HCT116 (cell line): ENCODE measurements around the gene PCCA. TPM values are rescaled to one million over a fixed set of nuclear protein-coding genes. Genes with fewer than 3 reads are reported as not detected.
"Not testable (repeated sequence)": the region's sequence is repeated elsewhere in the genome, so short reads cannot be mapped to it uniquely, and the experiment has no call there.

Experiments
- ATAC-seq: fragments of 200-7000 bp; cut with Tn5 transposase; 2 replicates; pipeline ENCODE4 v1.9.1; 2020; ENCODE audit warnings: mild to moderate bottlenecking, moderate library complexity
- BruUV-seq: library from RNA; stranded (reverse); fragments of 400-500 nt; replicated peaks from 2 replicates; lab custom pipeline; 2021; lab: Mats Ljungman, UMichigan
- CTCF ChIA-PET: fragments of 300-600 bp; sonication (Branson Sonifier 250); formaldehyde crosslinking; loops from one replicate; lab custom pipeline; 2021; ENCODE audit warnings: antibody characterized with exemption; lab: Charles Lee
- POLR2A ChIA-PET: fragments of 300-600, 350-600 bp; sonication (Branson Sonifier 250); formaldehyde crosslinking; loops from one replicate; lab custom pipeline; 2021; ENCODE audit warnings: antibody characterized with exemption; lab: Charles Lee
- RAD21 ChIA-PET, 2 experiments: fragments of 300-600 bp; sonication (Branson Sonifier 250); formaldehyde crosslinking; loops; one replicate each; lab custom pipeline; 2023; ENCODE audit warnings: low total read pairs in 2 of 2; ENCODE audit not compliant: uncharacterized antibody in 2 of 2, unreplicated experiment in 2 of 2, low non-redundant PET in 1 of 2; lab: Charles Lee
- DNase-seq: peaks from one replicate; pipeline ENCODE4 v3.0.0-alpha.2; 2010; ENCODE audit warnings: low read depth, low spot score
- H2AFZ ChIP-seq: fragments of 200-600 bp; shearing (Covaris generic), sonication (generic); 2 replicates; pipeline ENCODE4 v1.6.1; 2017; ENCODE audit warnings: low read depth, mixed run types, mixed read lengths, antibody characterized with exemption, low read length; ENCODE audit not compliant: poor library complexity, severe bottlenecking
- H3K27ac ChIP-seq: 2 replicates; pipeline ENCODE4 v1.5.1; 2012; ENCODE audit warnings: low read depth, low read length
- H3K27me3 ChIP-seq: fragments of 200-600 bp; sonication (generic); 2 replicates; pipeline ENCODE4 v1.6.1; 2016; ENCODE audit warnings: mixed run types, low read length, mixed read lengths; ENCODE audit not compliant: insufficient read depth
- H3K36me3 ChIP-seq, 2 experiments: fragments of 200-500 bp in 1 of 2; fragments of 200-600 bp in 1 of 2; sonication (Bioruptor generic) in 1 of 2; sonication (generic) in 1 of 2; 2 replicates each; pipeline versions ENCODE4 v1.5.1 to v1.6.1; 2014 to 2016; ENCODE audit warnings: low read length in 2 of 2, inconsistent platforms in 1 of 2, mixed read lengths in 1 of 2, mixed run types in 1 of 2; ENCODE audit not compliant: insufficient read depth in 2 of 2, control insufficient read depth in 1 of 2
- H3K4me1 ChIP-seq, 2 experiments: fragments of 200-600 bp in 1 of 2; sonication (generic) in 1 of 2; 2 replicates each; pipeline versions ENCODE4 v1.5.1 to v1.6.1; 2012 to 2017; ENCODE audit warnings: low read length in 2 of 2, inconsistent platforms in 1 of 2, mild to moderate bottlenecking in 1 of 2, mixed read lengths in 1 of 2, mixed run types in 1 of 2, moderate library complexity in 1 of 2; ENCODE audit not compliant: insufficient read depth in 2 of 2, control insufficient read depth in 1 of 2
- H3K4me2 ChIP-seq: fragments of 200-600 bp; sonication (generic); 2 replicates; pipeline ENCODE4 v1.6.1; 2017; ENCODE audit warnings: mixed run types, low read length, mixed read lengths
- H3K4me3 ChIP-seq, 2 experiments: fragments of 200-600 bp in 1 of 2; sonication (generic) in 1 of 2; replicated peaks in 1 of 2; 2 replicates each; pipeline ENCODE4 v1.5.1; 2011 to 2016; ENCODE audit warnings: low read length in 2 of 2, control low read depth in 1 of 2, low read depth in 1 of 2, mild to moderate bottlenecking in 1 of 2, mixed read lengths in 1 of 2, mixed run types in 1 of 2
- H3K79me2 ChIP-seq: fragments of 200-600 bp; sonication (generic); 2 replicates; pipeline ENCODE4 v1.6.1; 2017; ENCODE audit warnings: mild to moderate bottlenecking, mixed run types, low read length, moderate library complexity, mixed read lengths; ENCODE audit not compliant: insufficient read depth
- H3K9ac ChIP-seq: fragments of 200-600 bp; sonication (generic); 2 replicates; pipeline ENCODE4 v1.6.1; 2016; ENCODE audit warnings: low read length, mixed read lengths
- H3K9me2 ChIP-seq: fragments of 200-600 bp; sonication (generic), shearing (Covaris generic); 2 replicates; pipeline ENCODE4 v1.6.1; 2017; ENCODE audit warnings: mixed run types, mild to moderate bottlenecking, moderate library complexity; ENCODE audit not compliant: insufficient read depth
- H3K9me3 ChIP-seq, 2 experiments: fragments of 200-500 bp in 1 of 2; fragments of 200-600 bp in 1 of 2; sonication (Bioruptor generic) in 1 of 2; sonication (generic) in 1 of 2; 2 replicates each; pipeline ENCODE4 v1.6.1; 2014 to 2017; ENCODE audit warnings: low read length in 2 of 2, mixed read lengths in 2 of 2, inconsistent platforms in 1 of 2, low read depth in 1 of 2, mild to moderate bottlenecking in 1 of 2, mixed run types in 1 of 2, moderate library complexity in 1 of 2; ENCODE audit not compliant: control insufficient read depth in 1 of 2, insufficient read depth in 1 of 2
- H4K20me1 ChIP-seq: fragments of 200-600 bp; sonication (generic), shearing (Covaris generic); 2 replicates; pipeline ENCODE4 v1.6.1; 2017; ENCODE audit warnings: mixed run types, mild to moderate bottlenecking, moderate library complexity; ENCODE audit not compliant: insufficient read depth
- EGR1 ChIP-seq: IDR thresholded peaks from 2 replicates; pipeline ENCODE4 v1.6.1; 2012; ENCODE audit warnings: low read depth
- TCF7L2 ChIP-seq: IDR thresholded peaks from 2 replicates; pipeline ENCODE4 v1.7.0; 2011; ENCODE audit warnings: borderline replicate concordance, inconsistent platforms; ENCODE audit not compliant: insufficient read depth, insufficient read length; ENCODE audit errors: extremely low read depth
- intact Hi-C: fragments of 100-400 bp; cut with micrococcal nuclease; formaldehyde crosslinking; loops from 2 replicates; pipeline ENCODE4 v1.10.0; 2022
- total RNA-seq: library from RNA; stranded (reverse); gene quantifications from one replicate; pipeline ENCODE4 v1.2.1, GENCODE V29; 2021; ENCODE audit not compliant: unreplicated experiment
- TF ChIP-seq, protein P1 (sequence below): IDR thresholded peaks from 2 replicates; pipeline ENCODE4 v1.6.1; 2012

The PCCA gene
- total RNA-seq, 1 experiment from 2014 or later: 23.0 TPM

DNA sequence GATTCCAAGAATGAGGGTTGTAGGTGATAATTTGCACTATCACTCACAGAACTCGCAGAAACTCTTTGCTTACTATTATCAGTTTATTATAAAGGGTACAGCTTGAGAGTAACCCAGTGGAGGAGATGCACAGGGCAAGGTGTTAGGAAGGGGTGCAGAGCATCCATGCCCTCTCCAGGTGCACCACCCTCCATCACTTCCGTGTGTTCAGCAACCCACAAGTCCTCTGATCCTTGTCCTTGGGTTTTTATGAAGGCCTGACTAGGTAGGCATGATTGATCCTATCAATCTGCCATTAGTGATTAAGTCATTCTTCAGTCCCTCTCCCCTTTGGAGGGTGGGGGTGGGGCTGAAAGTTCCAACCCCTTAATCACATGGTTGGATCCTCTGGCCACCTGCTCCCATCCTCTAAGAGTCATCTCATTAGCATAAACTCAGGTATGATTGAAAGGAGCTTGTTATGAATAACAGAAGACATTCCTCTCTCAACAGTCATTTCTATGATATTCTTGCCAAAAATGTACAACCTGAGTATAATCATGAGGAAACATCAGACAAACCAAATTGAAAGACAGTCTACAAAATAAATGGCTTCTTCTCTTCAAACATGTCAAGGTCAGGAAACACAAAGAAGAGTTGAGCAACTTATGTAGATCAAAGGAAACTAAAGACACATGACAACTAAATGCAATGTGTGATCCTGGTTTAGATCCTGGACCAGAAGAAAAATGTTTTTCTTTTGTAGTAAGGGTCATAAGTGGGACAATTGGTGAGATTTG is 225.4 kb downstream of the PCCA start:
- H3K36me3 ChIP-seq: no peaks in the 10 kb centered on the region
- TF ChIP-seq TCF7L2: peak; percentile 88
- TF ChIP-seq, protein P1, sequence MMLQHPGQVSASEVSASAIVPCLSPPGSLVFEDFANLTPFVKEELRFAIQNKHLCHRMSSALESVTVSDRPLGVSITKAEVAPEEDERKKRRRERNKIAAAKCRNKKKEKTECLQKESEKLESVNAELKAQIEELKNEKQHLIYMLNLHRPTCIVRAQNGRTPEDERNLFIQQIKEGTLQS: no peak
- TF ChIP-seq, all 23 proteins: peak for 1
- H3K27me3 ChIP-seq: no peaks in the 10 kb centered on the region
- peak; percentile 63 for ATAC-seq
- H3K4me1 ChIP-seq: peaks cover 16 to 18% of the 10 kb centered on the region in 2 experiments
- RAD21 ChIA-PET: no interaction called here
- no TSS peak for BruUV-seq
- H2AFZ ChIP-seq: no peak overlapping the region
- no peaks in the 10 kb centered on the region for H4K20me1 ChIP-seq
- DNase-seq: no peak
- H3K9ac ChIP-seq: no peak overlapping the region
- POLR2A ChIA-PET: no interaction called here
- CTCF ChIA-PET: interaction anchor here (0.6 kb wide), 1 partner anchor 79 kb away, joined by 3 read pairs; no protein-coding TSS in a partner anchor
- H3K27ac ChIP-seq: no peak overlapping the region
- H3K9me2 ChIP-seq: no peaks in the 10 kb centered on the region
- H3K9me3 ChIP-seq: no peaks in the 10 kb centered on the region
- H3K4me3 ChIP-seq: no peak overlapping the region
- H3K79me2 ChIP-seq: no peaks in the 10 kb centered on the region
- intact Hi-C loops: no loop called here
- no peak overlapping the region for H3K4me2 ChIP-seq

DNA sequence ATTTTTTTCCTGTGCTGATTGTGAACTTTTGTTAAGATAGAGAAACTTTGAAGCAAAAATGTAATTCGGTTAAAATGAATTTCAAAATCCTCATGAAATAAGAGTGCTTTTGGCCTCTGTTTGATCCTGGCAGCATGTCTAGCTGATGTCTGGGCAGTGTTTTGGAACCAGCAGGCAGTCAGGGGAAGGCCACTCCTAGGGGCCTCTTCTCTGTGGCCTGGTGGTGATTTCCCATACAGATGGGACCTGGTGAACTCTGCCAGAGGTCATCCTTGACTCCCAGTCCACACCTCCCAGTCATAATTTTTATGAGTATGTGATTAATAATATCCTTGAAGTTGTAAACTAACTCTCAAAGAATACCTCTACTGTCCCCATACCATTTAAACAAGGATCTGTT is 226.6 kb downstream of the PCCA start:
- DNase-seq (no peak), ATAC-seq (no peak; the same call in 1 of the 2 replicates)
- no peak for TF ChIP-seq EGR1
- peak; percentile 15 for TF ChIP-seq TCF7L2
- TF ChIP-seq, protein P1: no peak
- Histone ChIP-seq H3K79me2 (no peaks in the 10 kb centered on the region), H4K20me1 (no peaks in the 10 kb centered on the region), H3K27ac (no peak overlapping the region), H3K9me3 (no peaks in the 10 kb centered on the region), H3K4me3 (no peak overlapping the region), H3K4me1 (peaks cover 16 to 18% of the 10 kb centered on the region in 2 experiments), H3K9me2 (no peaks in the 10 kb centered on the region), H3K4me2 (peak overlapping the region; percentile 10; the same call in 1 of the 2 replicates), H3K27me3 (no peaks in the 10 kb centered on the region), H2AFZ (no peak overlapping the region), H3K36me3 (no peaks in the 10 kb centered on the region), H3K9ac (no peak overlapping the region)
- CTCF ChIA-PET: no interaction called here
- BruUV-seq: no TSS peak
- RAD21 ChIA-PET: no interaction called here
- intact Hi-C loops: no loop called here
- POLR2A ChIA-PET: no interaction called here

DNA sequence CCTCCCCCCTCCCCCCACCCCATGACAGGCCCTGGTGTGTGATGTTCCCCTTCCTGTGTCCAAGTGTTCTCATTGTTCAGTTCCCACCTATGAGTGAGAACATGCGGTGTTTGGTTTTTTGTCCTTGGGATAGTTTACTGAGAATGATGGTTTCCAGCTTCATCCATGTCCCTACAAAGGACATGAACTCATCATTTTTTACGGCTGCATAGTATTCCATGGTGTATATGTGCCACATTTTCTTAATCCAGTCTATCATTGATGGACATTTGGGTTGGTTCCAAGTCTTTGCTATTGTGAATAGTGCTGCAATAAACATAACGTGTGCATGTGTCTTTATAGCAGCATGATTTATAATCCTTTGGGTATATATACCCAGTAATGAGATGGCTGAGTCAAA is 229.6 kb downstream of the PCCA start:
- H3K27me3 ChIP-seq, H3K4me3 ChIP-seq, RAD21 ChIA-PET, H3K4me2 ChIP-seq, DNase-seq, H3K9ac ChIP-seq, H3K27ac ChIP-seq, H3K9me3 ChIP-seq, CTCF ChIA-PET, POLR2A ChIA-PET, H3K36me3 ChIP-seq, ATAC-seq, BruUV-seq, H3K79me2 ChIP-seq, H3K9me2 ChIP-seq, H2AFZ ChIP-seq, H4K20me1 ChIP-seq, intact Hi-C loops: not testable (repeated sequence)
- peaks cover 16 to 18% of the 10 kb centered on the region in 2 experiments for H3K4me1 ChIP-seq
